DMS53 (cell line): ENCODE data around the gene TMED6.
A peak's percentile ranks its signal among the peaks of the same experiment; 100 is the strongest.
"Not testable (repeated sequence)": the region's sequence is repeated elsewhere in the genome, so short reads cannot be mapped to it uniquely, and the experiment has no call there.

ENCODE experiments used
- DNase-seq: peaks from one replicate; lab custom pipeline; 2025; lab: John Stamatoyannopoulos, UW

The TMED6 gene

GRCh38 chr16:69360070-69360469 lies 8.5 kb upstream of the TMED6 start:
- not testable (repeated sequence) for DNase-seq

GRCh38 chr16:69350536-69351133 lies 951 bp downstream of the TMED6 start:
- DNase-seq = peak; percentile 30

- DNase-seq = no peak
Observed at GRCh38 chr16:69349536-69349935, 2.0 kb downstream of the TMED6 start.

- DNase-seq = no peak
Observed at GRCh38 chr16:69348222-69348621, 3.4 kb downstream of the TMED6 start.

GRCh38 chr16:69346683-69347082 lies 4.9 kb downstream of the TMED6 start:
- DNase-seq = no peak

GRCh38 chr16:69345923-69346322 lies 5.7 kb downstream of the TMED6 start:
- no peak for DNase-seq

- no peak for DNase-seq
Observed at GRCh38 chr16:69344171-69344570, 7.4 kb downstream of the TMED6 start.

GRCh38 chr16:69340095-69340644 lies 11.4 kb downstream of the TMED6 start:
- peak; percentile 38 for DNase-seq

- peak; percentile 98 for DNase-seq
Observed at GRCh38 chr16:69339289-69340094, 12.1 kb downstream of the TMED6 start, which contains the start of the genes COG8 and NIP7. COG8 (minus strand) TSS chr16:69339564; CDS start chr16:69339552, 12 bp downstream. NIP7 (plus strand) TSS chr16:69339772; CDS start chr16:69339830, 58 bp downstream.

GRCh38 chr16:69338557-69339288 lies 12.9 kb downstream of the TMED6 start:
- no peak for DNase-seq

- DNase-seq = no peak
Observed at GRCh38 chr16:69334696-69335095, 16.9 kb downstream of the TMED6 start.

- DNase-seq = peak; percentile 96
Observed at GRCh38 chr16:69330286-69331109, 21.1 kb downstream of the TMED6 start, which contains the start of gene PDF. PDF (minus strand) TSS chr16:69330588; CDS start chr16:69330570, 18 bp downstream.

GRCh38 chr16:69329369-69330285 lies 22.0 kb downstream of the TMED6 start:
- DNase-seq = peak; percentile 77

GRCh38 chr16:69328854-69329316 lies 22.7 kb downstream of the TMED6 start:
- peak; percentile 38 for DNase-seq

GRCh38 chr16:69327585-69328310 lies 23.8 kb downstream of the TMED6 start:
- no peak for DNase-seq

GRCh38 chr16:69326172-69326873 lies 25.3 kb downstream of the TMED6 start:
- DNase-seq = peak; percentile 30

GRCh38 chr16:69325784-69326171 lies 25.8 kb downstream of the TMED6 start:
- no peak for DNase-seq

- no peak for DNase-seq
Observed at GRCh38 chr16:69324585-69325253, 26.9 kb downstream of the TMED6 start.
